GM13976 (cell line): ENCODE results near the gene NEK6.

Source experiments
- DNase-seq: peaks from one replicate; pipeline ENCODE4 v3.0.0; 2012; ENCODE audit warnings: low spot score
- in situ Hi-C: fragments of 300-500 bp; cut with MboI; formaldehyde crosslinking; loops from one replicate; pipeline ENCODE4 v1.12.0; 2022; ENCODE audit warnings: low sequenced_read_pairs, mixed read lengths, inconsistent platforms; ENCODE audit not compliant: unreplicated experiment
- TF ChIP-seq, protein P1 (sequence below): IDR thresholded peaks from 2 replicates; pipeline ENCODE4 v1.5.1; 2012; ENCODE audit warnings: borderline replicate concordance, mild to moderate bottlenecking; ENCODE audit not compliant: insufficient read depth; ENCODE audit errors: extremely low read depth, missing control alignments, control extremely low read depth

Gene NEK6

GRCh38 chr9:124293718-124294506 lies 36.2 kb downstream of the NEK6 start:
- TF ChIP-seq, protein P1, sequence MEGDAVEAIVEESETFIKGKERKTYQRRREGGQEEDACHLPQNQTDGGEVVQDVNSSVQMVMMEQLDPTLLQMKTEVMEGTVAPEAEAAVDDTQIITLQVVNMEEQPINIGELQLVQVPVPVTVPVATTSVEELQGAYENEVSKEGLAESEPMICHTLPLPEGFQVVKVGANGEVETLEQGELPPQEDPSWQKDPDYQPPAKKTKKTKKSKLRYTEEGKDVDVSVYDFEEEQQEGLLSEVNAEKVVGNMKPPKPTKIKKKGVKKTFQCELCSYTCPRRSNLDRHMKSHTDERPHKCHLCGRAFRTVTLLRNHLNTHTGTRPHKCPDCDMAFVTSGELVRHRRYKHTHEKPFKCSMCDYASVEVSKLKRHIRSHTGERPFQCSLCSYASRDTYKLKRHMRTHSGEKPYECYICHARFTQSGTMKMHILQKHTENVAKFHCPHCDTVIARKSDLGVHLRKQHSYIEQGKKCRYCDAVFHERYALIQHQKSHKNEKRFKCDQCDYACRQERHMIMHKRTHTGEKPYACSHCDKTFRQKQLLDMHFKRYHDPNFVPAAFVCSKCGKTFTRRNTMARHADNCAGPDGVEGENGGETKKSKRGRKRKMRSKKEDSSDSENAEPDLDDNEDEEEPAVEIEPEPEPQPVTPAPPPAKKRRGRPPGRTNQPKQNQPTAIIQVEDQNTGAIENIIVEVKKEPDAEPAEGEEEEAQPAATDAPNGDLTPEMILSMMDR = no peak
- in situ Hi-C loops = loop anchor here (10.0 kb wide), 1 partner anchor 159 kb away; no protein-coding TSS in a partner anchor
- DNase-seq = no peak

GRCh38 chr9:124295159-124295794 lies 37.5 kb downstream of the NEK6 start:
- in situ Hi-C loops = loop anchor here (10.0 kb wide), 1 partner anchor 160 kb away; no protein-coding TSS in a partner anchor
- no peak for DNase-seq
- TF ChIP-seq, protein P1 = no peak

DNA sequence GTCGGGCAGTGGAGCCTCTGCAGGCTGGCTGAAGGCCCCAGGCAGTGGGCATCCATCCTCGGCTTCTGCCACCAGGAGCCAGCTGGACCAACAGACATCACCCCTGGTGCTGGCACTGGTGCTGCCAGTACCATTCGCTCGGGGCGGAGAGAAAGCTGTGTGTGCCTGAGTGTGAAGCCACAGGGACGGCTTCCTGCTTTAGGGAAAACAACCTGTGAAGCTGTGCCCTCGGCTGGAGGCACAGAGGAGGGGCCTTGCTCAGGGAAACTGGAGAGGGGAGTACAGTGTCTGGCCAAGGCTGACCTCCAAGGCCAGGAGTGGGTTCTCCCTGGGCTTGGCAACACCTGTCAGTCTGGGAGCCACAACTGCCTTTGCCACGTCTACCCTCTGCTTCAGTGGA lies 38.3 kb downstream of the NEK6 start:
- TF ChIP-seq, protein P1 = no peak
- no peak for DNase-seq
- in situ Hi-C loops = loop anchor here (10.0 kb wide), 1 partner anchor 161 kb away; no protein-coding TSS in a partner anchor

DNA sequence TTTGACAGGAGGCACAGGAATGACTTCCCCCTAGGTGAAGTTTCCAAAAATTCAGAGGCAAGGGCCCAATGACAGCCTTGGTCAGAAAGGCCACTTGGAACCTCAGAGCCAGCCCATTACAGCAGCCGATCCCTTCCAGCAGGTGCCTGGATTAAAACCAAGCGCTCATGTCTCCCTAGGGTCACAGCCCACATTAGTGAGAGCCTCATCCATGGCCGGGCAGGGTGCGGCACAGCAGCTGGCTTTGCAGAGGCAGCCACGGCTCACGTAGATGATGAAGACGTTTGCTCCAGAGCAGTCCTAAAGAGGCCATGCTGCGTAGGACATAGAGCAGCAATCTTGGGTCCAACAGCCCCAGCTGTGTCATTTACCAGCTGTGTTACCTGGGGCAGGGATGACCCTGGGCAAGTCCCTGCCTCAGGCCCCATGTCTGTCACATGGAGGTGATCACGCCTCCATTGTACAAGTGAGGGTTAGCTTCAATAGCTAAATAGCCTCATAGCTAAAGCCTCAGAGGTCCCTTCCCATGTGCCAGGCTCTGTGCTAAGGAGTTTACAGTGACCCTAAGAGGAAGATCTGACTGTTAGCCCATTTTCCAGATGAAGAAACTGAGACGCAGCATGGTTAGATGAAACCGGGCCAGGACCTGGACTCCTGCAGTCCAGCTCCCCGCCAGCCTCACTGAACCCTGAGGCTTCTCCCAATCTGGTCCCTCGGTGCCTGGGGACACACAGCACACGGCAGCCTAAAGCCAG lies 39.2 kb downstream of the NEK6 start:
- TF ChIP-seq, protein P1 = no peak
- no peak for DNase-seq
- in situ Hi-C loops = loop anchor here (10.0 kb wide), 1 partner anchor 162 kb away; no protein-coding TSS in a partner anchor

DNA sequence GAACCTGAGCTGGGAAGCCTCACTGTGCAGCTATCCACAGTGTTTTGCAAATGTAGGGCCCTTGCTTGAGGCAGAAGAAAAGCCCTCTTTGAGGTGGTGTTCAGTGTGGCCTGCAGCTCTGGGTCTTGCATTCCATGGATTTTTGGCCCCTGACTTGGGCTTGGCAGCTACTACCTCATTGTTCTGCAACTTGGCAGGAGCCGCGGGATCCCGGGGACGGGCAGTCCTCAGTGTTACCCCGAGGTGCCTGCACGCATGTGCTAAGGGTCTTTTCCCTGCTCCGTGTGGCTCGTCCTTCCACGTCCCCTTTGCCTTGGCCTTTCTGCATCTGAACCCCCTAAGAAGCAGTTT lies 39.8 kb downstream of the NEK6 start:
- no peak for DNase-seq
- in situ Hi-C loops = loop anchor here (10.0 kb wide), 1 partner anchor 163 kb away; no protein-coding TSS in a partner anchor
- TF ChIP-seq, protein P1 = no peak
